BLaER1 treated with 17β-estradiol and CSF1 and Interleukin-3, amounts not matched to agents 10 nM and 100 nM (cell line): ENCODE measurements around the gene FBN1.

ENCODE experiments used
- H3K27ac ChIP-seq, 11 experiments: shearing (Covaris generic); formaldehyde crosslinking; 2 replicates each; pipeline ENCODE4 v1.8.1; 2022
- H3K27me3 ChIP-seq, 11 experiments: shearing (Covaris generic); formaldehyde crosslinking; 2 replicates each; pipeline ENCODE4 v1.8.1; 2022
- H3K36me3 ChIP-seq, 11 experiments: shearing (Covaris generic); formaldehyde crosslinking; 2 replicates each; pipeline ENCODE4 v1.8.1; 2022
- H3K4me1 ChIP-seq, 10 experiments: shearing (Covaris generic); formaldehyde crosslinking; 2 replicates each; pipeline ENCODE4 v1.8.1; 2022
- H3K4me2 ChIP-seq, 11 experiments: shearing (Covaris generic); formaldehyde crosslinking; 2 replicates each; pipeline ENCODE4 v1.8.1; 2022
- H3K4me3 ChIP-seq, 10 experiments: shearing (Covaris generic); formaldehyde crosslinking; 2 replicates each; pipeline ENCODE4 v1.8.1; 2022
- H3K9ac ChIP-seq, 11 experiments: shearing (Covaris generic); formaldehyde crosslinking; 2 replicates each; pipeline ENCODE4 v1.8.1; 2022
- H3K9me3 ChIP-seq, 11 experiments: shearing (Covaris generic); formaldehyde crosslinking; replicated peaks in 1 of 11; 2 replicates each; pipeline ENCODE4 v1.8.1; 2022
- H4K20me1 ChIP-seq, 11 experiments: shearing (Covaris generic); formaldehyde crosslinking; 2 replicates each; pipeline ENCODE4 v1.8.1; 2022
- Cebpa-rat ChIP-seq, 11 experiments: shearing (Covaris generic); IDR thresholded peaks; 2 replicates each; pipeline ENCODE4 v1.8.1; 2022

The FBN1 gene

DNA sequence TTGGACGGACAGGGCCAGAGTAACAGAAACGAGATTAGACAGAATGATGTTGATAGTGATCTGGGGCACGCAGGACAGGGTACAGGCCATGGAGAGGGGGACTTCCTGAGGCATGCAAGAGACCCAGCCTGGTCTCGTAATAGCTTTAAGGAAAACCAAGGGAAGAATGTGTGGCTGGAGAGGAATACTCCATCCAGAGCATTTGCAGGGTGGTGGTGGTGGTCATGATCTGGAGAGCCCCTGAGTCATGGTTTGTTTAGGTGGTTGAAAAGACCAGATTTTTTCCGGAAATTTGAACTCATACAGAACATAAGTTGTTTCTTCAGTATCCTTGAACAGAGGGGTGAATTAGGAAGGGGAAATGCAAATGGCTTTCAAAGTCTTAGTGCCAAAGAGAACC is 175.8 kb downstream of the FBN1 start:
- Histone ChIP-seq H3K4me1 (peaks cover 0 to 13% (median 0%) of the 10 kb centered on the region in 10 experiments; a peak in 7 of 20 replicates), H4K20me1 (no peaks in the 10 kb centered on the region), H3K36me3 (no peaks in the 10 kb centered on the region), H3K4me2 (no peak overlapping the region), H3K27me3 (no peaks in the 10 kb centered on the region), H3K9ac (no peak overlapping the region), H3K9me3 (no peaks in the 10 kb centered on the region), H3K4me3 (no peak overlapping the region), H3K27ac (no peak overlapping the region)
- TF ChIP-seq Cebpa-rat (IDR thresholded peaks at IDR 0.05), result no peak

- no peaks in the 10 kb centered on the region for H4K20me1 ChIP-seq
- H3K4me3 ChIP-seq, result no peak overlapping the region
- H3K27me3 ChIP-seq, result no peaks in the 10 kb centered on the region
- no peak overlapping the region for H3K27ac ChIP-seq
- H3K36me3 ChIP-seq, result no peaks in the 10 kb centered on the region
- no peak overlapping the region for H3K4me2 ChIP-seq
- no peak for TF ChIP-seq Cebpa-rat (IDR thresholded peaks at IDR 0.05)
- no peak overlapping the region for H3K9ac ChIP-seq
- H3K9me3 ChIP-seq, result no peaks in the 10 kb centered on the region
- H3K4me1 ChIP-seq, result peaks cover 0 to 13% (median 0%) of the 10 kb centered on the region in 10 experiments; a peak in 7 of 20 replicates
Measured at GRCh38 chr15:48469271-48469670, 176.2 kb downstream of the FBN1 start.

- no peak for TF ChIP-seq Cebpa-rat (IDR thresholded peaks at IDR 0.05)
- Histone ChIP-seq H3K4me2 (no peak overlapping the region), H3K9ac (no peak overlapping the region), H3K4me1 (peaks cover 0 to 7% (median 0%) of the 10 kb centered on the region in 10 experiments; a peak in 7 of 20 replicates), H3K9me3 (no peaks in the 10 kb centered on the region), H3K36me3 (no peaks in the 10 kb centered on the region), H3K27me3 (no peaks in the 10 kb centered on the region), H3K27ac (no peak overlapping the region), H3K4me3 (no peak overlapping the region), H4K20me1 (no peaks in the 10 kb centered on the region)
Measured at GRCh38 chr15:48467801-48468200, 177.7 kb downstream of the FBN1 start.

- no peak overlapping the region for H3K4me3 ChIP-seq
- no peaks in the 10 kb centered on the region for H3K27me3 ChIP-seq
- TF ChIP-seq Cebpa-rat (IDR thresholded peaks at IDR 0.05), result no peak
- no peaks in the 10 kb centered on the region; a peak in 1 of 20 replicates for H3K4me1 ChIP-seq
- no peaks in the 10 kb centered on the region for H3K36me3 ChIP-seq
- H3K27ac ChIP-seq, result no peak overlapping the region
- no peaks in the 10 kb centered on the region for H4K20me1 ChIP-seq
- no peak overlapping the region for H3K9ac ChIP-seq
- H3K9me3 ChIP-seq, result no peaks in the 10 kb centered on the region
- no peak overlapping the region for H3K4me2 ChIP-seq
Measured at GRCh38 chr15:48466820-48467219, 178.7 kb downstream of the FBN1 start.

DNA sequence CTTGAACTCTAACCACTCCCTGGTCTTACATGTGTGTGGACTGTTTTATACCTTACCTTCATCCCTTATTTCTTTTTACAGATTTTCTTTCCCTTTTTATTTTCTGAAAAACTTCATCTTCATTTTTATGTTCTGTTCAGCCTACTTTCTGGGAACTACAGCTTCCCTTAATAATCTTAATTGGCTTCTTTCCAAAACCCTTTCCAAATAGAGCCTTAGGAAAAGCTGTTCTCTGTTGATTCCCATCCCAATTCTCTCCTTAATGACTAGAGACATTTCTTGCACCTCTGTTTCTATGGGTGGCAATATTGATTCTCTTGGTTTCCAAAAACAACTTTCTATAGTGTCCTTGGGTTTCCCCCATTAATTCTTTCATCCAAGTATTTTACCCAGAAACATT is 179.4 kb downstream of the FBN1 start:
- H3K27me3 ChIP-seq, result no peaks in the 10 kb centered on the region
- no peak overlapping the region for H3K4me3 ChIP-seq
- TF ChIP-seq Cebpa-rat (IDR thresholded peaks at IDR 0.05), result no peak
- no peak overlapping the region for H3K9ac ChIP-seq
- no peak overlapping the region for H3K27ac ChIP-seq
- no peaks in the 10 kb centered on the region for H3K9me3 ChIP-seq
- no peak overlapping the region for H3K4me2 ChIP-seq
- no peaks in the 10 kb centered on the region for H3K36me3 ChIP-seq
- H4K20me1 ChIP-seq, result no peaks in the 10 kb centered on the region
- no peaks in the 10 kb centered on the region; a peak in 1 of 20 replicates for H3K4me1 ChIP-seq

DNA sequence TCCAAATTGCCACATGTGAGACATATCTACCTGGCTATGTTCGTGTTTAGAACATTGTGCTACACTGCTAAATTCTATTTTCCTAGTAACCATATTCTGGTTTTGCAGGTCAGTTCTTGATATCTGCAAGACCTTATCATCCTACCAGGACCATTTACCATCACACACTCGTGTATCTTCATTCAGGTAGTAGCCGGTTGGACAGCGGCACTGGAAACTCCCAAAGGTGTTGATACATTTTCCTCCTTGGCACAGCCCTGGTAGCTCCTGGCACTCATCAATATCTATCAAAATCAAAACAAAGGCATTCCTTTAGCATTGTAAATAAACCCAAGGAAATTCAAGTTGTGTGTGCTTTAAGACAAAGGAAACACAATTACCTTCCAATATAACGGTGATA is 180.1 kb downstream of the FBN1 start:
- TF ChIP-seq Cebpa-rat (IDR thresholded peaks at IDR 0.05), result no peak
- H3K36me3 ChIP-seq, result no peaks in the 10 kb centered on the region
- no peak overlapping the region for H3K4me3 ChIP-seq
- no peaks in the 10 kb centered on the region; a peak in 1 of 20 replicates for H3K4me1 ChIP-seq
- no peaks in the 10 kb centered on the region for H4K20me1 ChIP-seq
- no peak overlapping the region for H3K4me2 ChIP-seq
- H3K27ac ChIP-seq, result no peak overlapping the region
- H3K27me3 ChIP-seq, result no peaks in the 10 kb centered on the region
- H3K9ac ChIP-seq, result no peak overlapping the region
- H3K9me3 ChIP-seq, result peaks cover 0 to 3% (median 0%) of the 10 kb centered on the region in 11 experiments; a peak in 1 of 22 replicates

DNA sequence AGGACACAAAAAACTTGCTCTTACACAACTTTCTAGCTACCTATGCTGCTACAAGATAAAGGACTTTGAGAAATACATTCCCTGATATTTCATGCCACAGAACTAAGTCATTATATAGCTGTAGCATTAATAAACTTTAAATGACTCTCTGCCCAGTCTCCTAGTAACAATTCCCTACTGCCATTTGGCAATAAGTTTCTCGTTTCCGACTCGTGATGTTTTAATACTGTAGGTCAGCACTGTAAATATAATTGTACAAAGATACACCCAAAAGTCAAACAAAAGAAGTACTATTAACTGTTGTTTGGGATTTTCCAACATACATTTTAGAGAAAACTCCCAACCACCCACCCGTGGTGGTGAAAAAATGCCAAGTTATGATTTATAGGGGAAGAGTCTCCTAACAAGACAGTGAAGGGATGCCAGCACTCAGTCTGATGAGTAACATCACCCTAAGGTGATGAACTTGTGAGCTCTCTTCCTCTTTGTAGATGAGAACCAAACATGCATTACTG is 182.1 kb downstream of the FBN1 start:
- Histone ChIP-seq H4K20me1 (no peaks in the 10 kb centered on the region), H3K36me3 (no peaks in the 10 kb centered on the region), H3K4me3 (no peak overlapping the region), H3K9ac (no peak overlapping the region), H3K4me1 (no peaks in the 10 kb centered on the region; a peak in 1 of 20 replicates), H3K9me3 (peaks cover 0 to 3% (median 0%) of the 10 kb centered on the region in 11 experiments; a peak in 1 of 22 replicates), H3K4me2 (no peak overlapping the region), H3K27ac (no peak overlapping the region), H3K27me3 (no peaks in the 10 kb centered on the region)
- no peak for TF ChIP-seq Cebpa-rat (IDR thresholded peaks at IDR 0.05)

GRCh38 chr15:48462688-48463087 is 182.8 kb downstream of the FBN1 start:
- no peaks in the 10 kb centered on the region for H3K36me3 ChIP-seq

GRCh38 chr15:48459571-48460442 is 185.7 kb downstream of the FBN1 start:
- Histone ChIP-seq H3K9me3 (peaks cover 0 to 3% (median 0%) of the 10 kb centered on the region in 11 experiments; a peak in 1 of 22 replicates), H3K27me3 (no peaks in the 10 kb centered on the region), H3K27ac (no peak overlapping the region), H4K20me1 (no peaks in the 10 kb centered on the region), H3K36me3 (no peaks in the 10 kb centered on the region), H3K9ac (no peak overlapping the region), H3K4me2 (no peak overlapping the region), H3K4me1 (no peaks in the 10 kb centered on the region), H3K4me3 (no peak overlapping the region)
- TF ChIP-seq Cebpa-rat (IDR thresholded peaks at IDR 0.05), result no peak

More at GRCh38 chr15:48462688-48463087, 182.8 kb downstream of the FBN1 start:
- H3K9ac ChIP-seq, result no peak overlapping the region
- no peak overlapping the region for H3K4me2 ChIP-seq
- no peaks in the 10 kb centered on the region for H4K20me1 ChIP-seq
- no peaks in the 10 kb centered on the region for H3K27me3 ChIP-seq
- no peak for TF ChIP-seq Cebpa-rat (IDR thresholded peaks at IDR 0.05)
- H3K9me3 ChIP-seq, result peaks cover 0 to 3% (median 0%) of the 10 kb centered on the region in 11 experiments; a peak in 1 of 22 replicates
- H3K4me3 ChIP-seq, result no peak overlapping the region
- no peak overlapping the region for H3K27ac ChIP-seq
- no peaks in the 10 kb centered on the region; a peak in 1 of 20 replicates for H3K4me1 ChIP-seq
